Thyroid gland (tissue), 4 donors: ENCODE data around the gene SEMA3C. TPM values are rescaled to one million over a fixed set of nuclear protein-coding genes. Genes with fewer than 3 reads are reported as not detected.

Source experiments
- DNase-seq, 2 donors: peaks; one replicate each; pipeline ENCODE4 v3.0.0-alpha.2; 2019
- H3K27ac ChIP-seq, 3 donors: fragments of 200-600 bp; sonication (generic); 1 replicate in 2 of 3; 2 replicates in 1 of 3; pipeline ENCODE4 v1.5.1; 2016 to 2019; ENCODE audit warnings: mild to moderate bottlenecking in 1 of 3, moderate library complexity in 1 of 3
- H3K27me3 ChIP-seq: fragments of 200-600 bp; sonication (generic); one replicate; pipeline ENCODE4 v1.5.1; 2019
- H3K36me3 ChIP-seq, 2 donors: fragments of 200-600 bp; sonication (generic); one replicate each; pipeline ENCODE4 v1.5.1; 2016 to 2019
- H3K4me1 ChIP-seq, 2 donors: fragments of 200-600 bp; sonication (generic); one replicate each; pipeline ENCODE4 v1.5.1; 2017 to 2019
- H3K4me3 ChIP-seq, 3 donors: fragments of 200-600 bp; sonication (generic); replicated peaks in 1 of 3; 1 replicate in 2 of 3; 2 replicates in 1 of 3; pipeline ENCODE4 v1.5.1; 2016; ENCODE audit warnings: mild to moderate bottlenecking in 1 of 3
- H3K9me3 ChIP-seq: fragments of 200-600 bp; sonication (generic); one replicate; pipeline ENCODE4 v1.5.1; 2017
- POLR2A ChIP-seq, 2 donors: fragments of 450-650 bp; IDR thresholded peaks; one replicate each; pipeline ENCODE4 v1.6.1; 2017; ENCODE audit warnings: antibody characterized with exemption in 2 of 2, mild to moderate bottlenecking in 2 of 2, moderate library complexity in 1 of 2
- WGBS, 2 donors: methylation state at CpG; one replicate each; pipeline ENCODE4 v1.1.5; 2017; 5-methylcytosine and 5-hydroxymethylcytosine counted together
- intact Hi-C: fragments of 100-400 bp; cut with DNase I; formaldehyde crosslinking; loops from one replicate; pipeline ENCODE4 v1.15.1; 2023
- total RNA-seq, 4 donors: library from RNA; depleted of rRNA; stranded (reverse); fragments of >200 nt; gene quantifications; one replicate each; pipeline ENCODE4 v1.2.3, GENCODE V29; 2016
- TF ChIP-seq, protein P1 (sequence below), 6 experiments: fragments of 200-600 bp in 3 of 6; fragments of 450-650 bp in 3 of 6; sonication (generic) in 3 of 6; IDR thresholded peaks; one replicate each; pipeline ENCODE4 v1.5.1; 2016 to 2019; ENCODE audit warnings: antibody characterized with exemption in 6 of 6, mild to moderate bottlenecking in 2 of 6, inconsistent platforms in 1 of 6, moderate library complexity in 1 of 6

The SEMA3C gene
- total RNA-seq, 4 donors from 2014 or later: 4.0 to 24.0 (median 7.1) TPM

DNA sequence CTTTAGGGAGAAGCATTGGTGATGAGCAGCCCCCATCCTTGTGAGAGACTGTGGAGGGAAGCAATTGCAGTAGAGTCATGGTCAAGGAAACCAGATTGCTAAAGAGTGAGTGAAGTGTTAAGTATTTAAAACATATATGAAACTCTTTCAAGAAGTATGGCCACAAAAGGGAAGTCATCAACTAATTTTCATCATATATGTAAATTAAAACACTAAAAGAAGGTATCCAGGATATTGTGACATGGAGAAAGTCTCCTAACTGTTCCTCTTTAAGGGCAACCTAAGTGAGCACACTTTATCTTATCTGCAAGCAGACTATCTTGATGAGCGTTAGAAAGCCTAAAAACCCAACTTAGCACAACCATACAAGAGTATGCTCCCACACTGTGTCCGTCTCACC, 210.7 kb downstream of the SEMA3C start:
- Histone ChIP-seq H3K4me1 (no peaks in the 10 kb centered on the region), H3K4me3 (no peak overlapping the region), H3K27me3 (no peaks in the 10 kb centered on the region), H3K36me3 (no peaks in the 10 kb centered on the region), H3K27ac (no peak overlapping the region), H3K9me3 (no peaks in the 10 kb centered on the region)
- no peak for DNase-seq
- 79 to 86% methylated on average over 2 of the region's 2 CpGs for WGBS, 2 donors
- TF ChIP-seq POLR2A (IDR thresholded peaks at IDR 0.05): no peak
- intact Hi-C loops: no loop called here

DNA sequence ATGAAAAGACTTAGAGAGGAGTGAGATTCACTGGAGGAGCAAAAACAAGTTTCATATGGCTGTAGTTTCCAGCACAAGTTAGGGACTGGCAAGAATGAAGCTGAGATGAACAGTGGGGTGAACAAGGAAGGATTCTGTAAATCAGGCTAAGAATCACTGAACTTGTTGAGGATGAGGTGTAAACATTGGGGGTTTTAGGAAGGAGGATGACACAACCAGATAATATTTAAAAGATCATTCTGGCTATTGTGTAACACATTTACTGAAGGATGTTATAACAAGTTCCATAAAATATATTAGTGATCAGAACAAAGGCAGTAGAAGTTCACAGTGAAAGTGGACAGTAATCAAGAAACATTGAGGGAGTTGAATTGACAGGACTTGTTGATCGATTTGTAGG, 211.5 kb downstream of the SEMA3C start:
- TF ChIP-seq POLR2A (IDR thresholded peaks at IDR 0.05): no peak
- TF ChIP-seq, protein P1, sequence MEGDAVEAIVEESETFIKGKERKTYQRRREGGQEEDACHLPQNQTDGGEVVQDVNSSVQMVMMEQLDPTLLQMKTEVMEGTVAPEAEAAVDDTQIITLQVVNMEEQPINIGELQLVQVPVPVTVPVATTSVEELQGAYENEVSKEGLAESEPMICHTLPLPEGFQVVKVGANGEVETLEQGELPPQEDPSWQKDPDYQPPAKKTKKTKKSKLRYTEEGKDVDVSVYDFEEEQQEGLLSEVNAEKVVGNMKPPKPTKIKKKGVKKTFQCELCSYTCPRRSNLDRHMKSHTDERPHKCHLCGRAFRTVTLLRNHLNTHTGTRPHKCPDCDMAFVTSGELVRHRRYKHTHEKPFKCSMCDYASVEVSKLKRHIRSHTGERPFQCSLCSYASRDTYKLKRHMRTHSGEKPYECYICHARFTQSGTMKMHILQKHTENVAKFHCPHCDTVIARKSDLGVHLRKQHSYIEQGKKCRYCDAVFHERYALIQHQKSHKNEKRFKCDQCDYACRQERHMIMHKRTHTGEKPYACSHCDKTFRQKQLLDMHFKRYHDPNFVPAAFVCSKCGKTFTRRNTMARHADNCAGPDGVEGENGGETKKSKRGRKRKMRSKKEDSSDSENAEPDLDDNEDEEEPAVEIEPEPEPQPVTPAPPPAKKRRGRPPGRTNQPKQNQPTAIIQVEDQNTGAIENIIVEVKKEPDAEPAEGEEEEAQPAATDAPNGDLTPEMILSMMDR (IDR thresholded peaks at IDR 0.05): no peak
- H3K36me3 ChIP-seq: no peaks in the 10 kb centered on the region
- intact Hi-C loops: no loop called here
- no peak for DNase-seq
- no peaks in the 10 kb centered on the region for H3K27me3 ChIP-seq
- H3K4me3 ChIP-seq: no peak overlapping the region
- H3K27ac ChIP-seq: no peak overlapping the region
- WGBS, 2 donors: 87 to 90% methylated on average over 1 of the region's 1 CpG
- no peaks in the 10 kb centered on the region for H3K9me3 ChIP-seq
- H3K4me1 ChIP-seq: no peaks in the 10 kb centered on the region

DNA sequence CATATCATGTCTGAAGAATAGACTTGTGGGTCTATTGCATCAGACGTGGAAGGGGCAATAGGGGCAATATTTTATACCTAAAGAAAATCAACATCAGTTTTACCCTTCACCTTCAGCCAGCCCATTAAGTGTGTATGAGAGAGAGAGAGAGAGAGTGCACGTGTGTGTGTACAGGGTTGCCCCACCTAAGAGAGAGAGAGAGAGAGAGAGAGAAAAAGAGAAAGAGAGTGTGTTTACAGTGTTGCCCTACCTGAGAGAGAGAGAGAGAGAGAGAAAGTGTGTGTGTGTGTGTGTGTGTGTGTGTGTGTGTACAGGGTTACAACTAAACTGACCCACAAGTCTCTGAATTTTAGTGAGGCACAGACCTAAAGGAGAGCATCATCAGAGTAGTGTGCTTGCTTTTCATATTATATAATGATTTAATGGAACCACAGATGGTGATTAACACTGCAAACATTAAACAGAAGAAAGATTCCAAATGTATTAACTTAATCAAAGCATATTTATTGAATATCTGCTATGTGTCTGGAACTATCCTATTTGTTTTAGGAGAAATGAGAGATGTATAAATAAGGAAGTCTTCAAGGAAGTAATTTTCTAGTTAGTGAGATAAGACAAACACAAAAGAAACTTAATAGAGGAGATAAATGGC, 213.6 kb downstream of the SEMA3C start:
- 52 to 56% methylated on average over 2 of the region's 2 CpGs for WGBS, 2 donors
- H3K36me3 ChIP-seq: no peaks in the 10 kb centered on the region
- intact Hi-C loops: no loop called here

DNA sequence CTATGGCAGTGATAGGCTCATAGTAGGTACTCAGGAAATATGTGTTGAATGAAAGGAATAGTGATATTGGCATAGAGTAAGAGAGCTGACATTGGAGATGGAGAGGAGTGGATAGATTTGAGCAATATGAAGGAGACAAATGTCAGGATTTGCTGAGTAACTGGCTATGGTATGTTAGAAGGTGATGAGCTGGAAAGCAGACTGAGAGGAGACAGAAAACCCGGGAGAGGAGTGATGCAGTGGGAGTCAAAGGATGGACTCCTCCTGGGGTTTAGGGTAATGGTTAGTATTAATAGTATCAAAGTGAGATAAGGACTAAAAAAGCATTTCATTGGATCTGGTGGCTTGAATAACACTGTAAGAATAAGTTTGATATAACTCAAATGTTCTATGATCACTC, 215.6 kb downstream of the SEMA3C start:
- WGBS, 2 donors: 81 to 92% methylated on average over 1 of the region's 1 CpG
- no peak overlapping the region for H3K4me3 ChIP-seq
- no peak overlapping the region for H3K27ac ChIP-seq
- intact Hi-C loops: loop anchor here (5.0 kb wide), 1 partner anchor 759 kb away; no protein-coding TSS in a partner anchor
- DNase-seq: no peak
- TF ChIP-seq POLR2A (IDR thresholded peaks at IDR 0.05): no peak
- TF ChIP-seq, protein P1 (IDR thresholded peaks at IDR 0.05): no peak
- H3K27me3 ChIP-seq: no peaks in the 10 kb centered on the region
- no peaks in the 10 kb centered on the region for H3K36me3 ChIP-seq
- no peaks in the 10 kb centered on the region for H3K9me3 ChIP-seq
- no peaks in the 10 kb centered on the region for H3K4me1 ChIP-seq

More for the DNA sequence above, 213.6 kb downstream of the SEMA3C start:
- Histone ChIP-seq H3K4me1 (no peaks in the 10 kb centered on the region), H3K27me3 (no peaks in the 10 kb centered on the region), H3K4me3 (no peak overlapping the region), H3K27ac (no peak overlapping the region), H3K9me3 (no peaks in the 10 kb centered on the region)
- no peak for DNase-seq
- TF ChIP-seq, protein P1 (IDR thresholded peaks at IDR 0.05): no peak
- TF ChIP-seq POLR2A (IDR thresholded peaks at IDR 0.05): no peak

DNA sequence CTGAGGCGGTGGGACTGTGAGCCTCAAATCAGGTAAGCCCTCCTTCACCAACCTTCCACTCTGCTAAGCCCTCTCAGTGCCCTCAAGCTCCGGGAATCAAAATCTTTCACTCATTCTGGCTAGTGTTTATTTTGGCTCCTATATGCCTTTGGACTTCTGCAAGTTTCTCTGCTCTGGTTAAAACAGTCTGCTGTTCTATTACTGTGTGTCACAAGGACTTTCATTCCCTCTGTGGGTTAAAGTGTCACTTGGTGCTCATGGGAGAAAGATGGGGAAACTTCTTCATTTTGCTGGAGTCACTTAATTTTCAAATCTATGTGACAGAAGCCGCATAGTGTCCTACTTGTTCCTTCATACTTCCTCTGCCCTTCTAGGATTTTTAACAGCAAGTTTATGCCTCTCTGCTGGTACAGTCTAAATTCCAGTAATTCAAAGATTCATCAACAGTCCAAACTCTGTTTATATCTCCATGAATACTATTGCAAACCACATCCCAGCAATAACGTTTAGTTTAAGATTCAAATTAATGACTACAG, 219.1 kb downstream of the SEMA3C start:
- intact Hi-C loops: loop anchor here (5.0 kb wide), 1 partner anchor 763 kb away; no protein-coding TSS in a partner anchor
- TF ChIP-seq POLR2A (IDR thresholded peaks at IDR 0.05): no peak
- TF ChIP-seq, protein P1 (IDR thresholded peaks at IDR 0.05): no peak
- Histone ChIP-seq H3K27ac (no peak overlapping the region), H3K4me1 (no peaks in the 10 kb centered on the region), H3K4me3 (no peak overlapping the region), H3K36me3 (no peaks in the 10 kb centered on the region), H3K27me3 (no peaks in the 10 kb centered on the region), H3K9me3 (no peaks in the 10 kb centered on the region)
- WGBS, 2 donors: 58 to 64% methylated on average over 4 of the region's 4 CpGs
- no peak for DNase-seq
